Body of pancreas (tissue), 4 donors: ENCODE results near the gene TTYH2.

Source experiments
- POLR2A ChIP-seq, 3 donors: fragments of 450-650 bp; IDR thresholded peaks; one replicate each; pipeline ENCODE4 v1.6.1; 2016; ENCODE audit warnings: antibody characterized with exemption in 3 of 3, mild to moderate bottlenecking in 2 of 3
- TF ChIP-seq, protein P1 (sequence below), 7 experiments: fragments of 450-650 bp in 4 of 7; fragments of 200-600 bp in 3 of 7; sonication (generic) in 3 of 7; IDR thresholded peaks; one replicate each; pipeline ENCODE4 v1.5.1; 2016 to 2019; ENCODE audit warnings: antibody characterized with exemption in 7 of 7

DNA sequence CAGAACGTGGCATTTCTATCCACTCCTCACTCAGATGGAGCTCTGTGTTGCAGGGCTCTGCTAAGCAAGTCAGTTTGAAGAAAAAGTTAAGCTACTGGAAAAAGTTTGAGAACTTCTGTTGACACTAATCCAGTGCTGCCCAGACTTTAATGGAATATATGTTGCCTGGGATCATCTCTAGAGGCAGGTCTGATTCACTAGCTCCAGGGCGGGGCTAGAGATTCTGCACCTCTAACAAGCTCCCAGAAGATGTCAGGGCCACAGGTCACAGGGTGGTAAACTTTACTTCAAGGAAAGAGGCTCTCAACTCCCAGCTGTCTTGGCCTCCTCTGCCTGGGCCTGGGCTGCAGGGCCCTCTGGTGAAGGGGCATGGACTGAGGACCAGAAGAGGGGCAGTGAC, 6.8 kb downstream of the TTYH2 start:
- TF ChIP-seq, protein P1, sequence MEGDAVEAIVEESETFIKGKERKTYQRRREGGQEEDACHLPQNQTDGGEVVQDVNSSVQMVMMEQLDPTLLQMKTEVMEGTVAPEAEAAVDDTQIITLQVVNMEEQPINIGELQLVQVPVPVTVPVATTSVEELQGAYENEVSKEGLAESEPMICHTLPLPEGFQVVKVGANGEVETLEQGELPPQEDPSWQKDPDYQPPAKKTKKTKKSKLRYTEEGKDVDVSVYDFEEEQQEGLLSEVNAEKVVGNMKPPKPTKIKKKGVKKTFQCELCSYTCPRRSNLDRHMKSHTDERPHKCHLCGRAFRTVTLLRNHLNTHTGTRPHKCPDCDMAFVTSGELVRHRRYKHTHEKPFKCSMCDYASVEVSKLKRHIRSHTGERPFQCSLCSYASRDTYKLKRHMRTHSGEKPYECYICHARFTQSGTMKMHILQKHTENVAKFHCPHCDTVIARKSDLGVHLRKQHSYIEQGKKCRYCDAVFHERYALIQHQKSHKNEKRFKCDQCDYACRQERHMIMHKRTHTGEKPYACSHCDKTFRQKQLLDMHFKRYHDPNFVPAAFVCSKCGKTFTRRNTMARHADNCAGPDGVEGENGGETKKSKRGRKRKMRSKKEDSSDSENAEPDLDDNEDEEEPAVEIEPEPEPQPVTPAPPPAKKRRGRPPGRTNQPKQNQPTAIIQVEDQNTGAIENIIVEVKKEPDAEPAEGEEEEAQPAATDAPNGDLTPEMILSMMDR (IDR thresholded peaks at IDR 0.05) = no peak
- TF ChIP-seq POLR2A (IDR thresholded peaks at IDR 0.05) = no peak
